HG02798 (cell line): ENCODE results near the gene PDK1.
"Not testable (repeated sequence)": the region's sequence is repeated elsewhere in the genome, so short reads cannot be mapped to it uniquely, and the experiment has no call there.

Experiments
- ATAC-seq: cut with Tn5 transposase; IDR thresholded peaks from one replicate; pipeline ENCODE4 v1.9.1; 2021; ENCODE audit warnings: mild to moderate bottlenecking; ENCODE audit not compliant: unreplicated experiment, poor library complexity

PDK1 gene

DNA sequence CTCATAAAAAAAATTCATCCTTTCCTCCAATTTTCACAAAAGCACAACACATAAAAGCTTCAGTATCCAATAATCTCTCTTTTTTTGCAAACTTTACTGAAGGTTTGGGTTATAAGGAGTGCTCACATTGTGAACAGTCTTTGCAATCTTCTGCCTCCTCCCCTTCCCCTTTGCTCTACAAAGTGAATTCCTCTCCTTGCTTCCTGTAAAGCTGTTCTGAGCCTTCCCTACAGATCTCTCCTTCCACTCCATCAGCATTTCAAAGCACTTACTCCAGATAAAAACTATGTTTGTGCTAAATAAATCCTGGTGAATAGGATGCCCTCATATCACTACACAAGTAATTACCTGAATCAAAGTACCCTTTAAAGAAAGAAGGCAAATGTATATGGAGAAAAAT lies 4.6 kb upstream of the PDK1 start:
- ATAC-seq: no peak

DNA sequence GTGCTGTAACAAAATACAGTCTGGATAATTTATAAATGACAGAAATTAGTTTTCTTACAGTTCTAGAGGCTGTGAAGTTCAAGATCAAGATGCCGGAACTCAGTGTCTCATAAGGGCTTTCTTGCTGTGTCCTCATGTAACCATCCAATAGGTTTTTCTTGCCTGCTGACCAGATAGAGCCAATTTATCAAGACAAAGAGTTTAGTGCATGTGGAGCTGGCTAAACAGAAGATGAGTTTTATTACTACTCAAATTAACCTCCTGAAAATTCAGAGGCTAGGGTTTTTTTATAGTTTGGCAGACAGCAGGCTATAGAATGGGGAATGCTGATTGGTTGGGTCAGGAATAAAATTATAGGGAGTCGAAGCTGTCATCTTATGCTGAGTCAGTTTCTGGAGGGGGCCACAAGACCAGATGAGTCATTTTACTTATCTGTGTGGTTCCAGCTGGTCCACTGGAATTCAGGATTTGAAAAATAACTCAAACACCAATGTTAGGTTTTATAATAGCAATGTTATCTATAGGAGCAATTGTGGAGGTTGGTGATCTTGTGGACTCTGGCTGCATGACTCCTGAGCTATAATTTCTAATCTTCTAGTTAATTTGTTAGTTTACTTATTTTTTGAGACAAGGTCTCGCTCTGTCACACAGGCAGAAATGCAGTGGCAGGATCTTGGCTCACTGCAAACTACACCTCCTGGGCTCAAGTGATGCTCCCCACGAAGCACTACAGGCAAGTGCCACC lies 3.2 kb upstream of the PDK1 start:
- ATAC-seq: no peak

DNA sequence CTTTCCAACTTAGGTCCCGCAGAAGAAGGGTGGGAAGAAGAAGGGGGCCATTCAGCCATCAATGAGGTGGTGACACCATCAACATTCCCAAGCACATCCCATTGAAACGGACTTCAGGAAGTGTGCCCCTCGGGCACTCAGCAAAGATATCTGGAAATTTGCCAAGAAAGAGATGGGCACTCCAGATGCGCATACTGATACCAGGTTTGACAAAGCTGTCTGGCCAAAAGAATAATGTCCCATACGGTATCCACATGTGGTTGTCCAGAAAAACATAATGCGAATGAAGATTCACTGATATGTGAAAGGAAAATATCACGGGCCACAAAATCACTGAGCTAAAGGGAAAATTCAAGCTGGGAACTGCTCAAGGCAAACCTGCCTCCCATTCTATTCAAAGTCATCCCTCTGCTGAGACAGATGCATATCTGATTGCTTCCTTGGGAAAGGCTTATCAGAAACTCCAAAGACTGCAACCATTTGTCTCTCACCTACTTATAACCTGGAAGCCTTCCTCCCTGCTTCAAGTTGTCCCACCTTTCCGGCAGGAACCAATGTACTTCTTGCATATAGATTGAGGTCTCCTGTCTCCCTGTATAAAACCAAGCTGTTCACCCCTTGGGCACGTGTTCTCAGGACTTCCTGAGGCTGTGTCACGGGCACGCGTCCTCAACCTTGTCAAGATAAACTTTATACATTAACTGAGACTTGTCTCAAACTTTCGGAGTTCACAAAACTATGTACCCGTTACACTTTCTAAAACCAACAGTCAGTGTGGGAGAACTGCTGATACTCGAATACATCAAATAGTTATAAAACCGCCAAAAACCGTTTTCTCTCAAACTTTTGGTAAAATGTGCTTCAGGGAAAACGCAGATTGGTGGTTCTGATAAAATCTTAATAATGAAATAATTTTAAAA lies 1.3 kb upstream of the PDK1 start:
- no peak for ATAC-seq

DNA sequence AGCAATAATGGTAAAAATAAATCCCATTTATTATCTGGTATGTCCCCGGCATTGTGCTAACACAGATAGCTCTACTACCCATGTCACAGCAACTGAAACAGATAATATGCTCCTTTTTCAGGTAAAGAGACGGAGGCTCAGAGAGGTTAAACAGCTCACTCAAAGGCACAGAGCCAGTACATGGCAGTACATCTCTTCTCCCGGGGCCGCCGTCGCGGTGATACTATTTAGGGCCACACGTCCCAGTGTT lies 693 bp upstream of the PDK1 start:
- no peak for ATAC-seq

DNA sequence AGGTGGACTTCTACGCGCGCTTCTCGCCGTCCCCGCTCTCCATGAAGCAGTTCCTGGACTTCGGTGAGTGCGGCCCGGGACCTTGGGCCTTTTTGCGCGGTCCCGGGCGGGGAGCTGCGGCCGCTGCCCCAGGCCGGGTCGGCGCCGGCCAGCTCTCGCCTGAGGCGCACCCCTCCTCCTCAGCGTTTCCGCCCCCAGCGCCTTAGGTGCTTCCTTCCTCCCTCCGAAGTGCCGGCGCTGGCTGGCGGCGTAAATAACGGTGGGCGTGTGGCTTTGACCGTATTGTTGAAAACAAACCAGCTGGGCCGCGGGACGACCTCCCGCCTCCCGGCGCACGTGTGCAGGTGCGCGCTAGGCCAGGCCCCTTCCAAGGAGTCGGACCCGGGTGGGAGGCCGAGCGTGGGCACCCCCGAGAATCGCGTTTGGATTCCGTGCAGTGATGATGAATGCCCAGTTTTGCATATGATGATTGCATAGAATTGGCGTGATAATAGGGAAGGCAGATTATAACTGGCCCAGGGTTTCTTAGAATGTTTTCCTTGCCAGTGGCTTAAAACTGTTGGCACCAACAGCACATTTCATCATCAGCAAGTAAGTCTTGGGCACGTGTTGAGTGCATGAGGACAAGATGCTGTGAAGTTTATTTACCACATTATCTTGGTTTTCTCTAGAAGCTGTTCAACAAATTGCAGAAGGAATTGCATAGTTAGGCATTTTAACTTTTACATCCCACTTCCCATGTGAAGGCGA lies 569 bp downstream of the PDK1 start:
- peak; percentile 70 for ATAC-seq

DNA sequence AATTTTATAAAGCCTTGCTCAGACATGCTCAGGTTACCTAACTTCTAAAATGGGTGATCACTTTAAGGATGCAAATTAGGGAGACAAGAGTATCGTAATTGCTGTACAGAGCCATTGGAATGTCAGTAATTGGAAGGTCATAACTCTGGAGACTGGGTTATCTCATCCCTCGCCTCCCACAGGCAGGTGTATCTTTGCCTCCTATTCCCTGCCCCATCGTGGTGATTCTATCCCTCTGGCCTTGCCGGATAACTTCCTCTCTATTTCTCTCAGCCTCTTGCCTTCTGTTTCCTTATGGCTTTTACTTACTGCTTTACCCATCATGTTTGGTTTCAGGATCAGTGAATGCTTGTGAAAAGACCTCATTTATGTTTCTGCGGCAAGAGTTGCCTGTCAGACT lies 2.5 kb downstream of the PDK1 start:
- ATAC-seq: no peak

DNA sequence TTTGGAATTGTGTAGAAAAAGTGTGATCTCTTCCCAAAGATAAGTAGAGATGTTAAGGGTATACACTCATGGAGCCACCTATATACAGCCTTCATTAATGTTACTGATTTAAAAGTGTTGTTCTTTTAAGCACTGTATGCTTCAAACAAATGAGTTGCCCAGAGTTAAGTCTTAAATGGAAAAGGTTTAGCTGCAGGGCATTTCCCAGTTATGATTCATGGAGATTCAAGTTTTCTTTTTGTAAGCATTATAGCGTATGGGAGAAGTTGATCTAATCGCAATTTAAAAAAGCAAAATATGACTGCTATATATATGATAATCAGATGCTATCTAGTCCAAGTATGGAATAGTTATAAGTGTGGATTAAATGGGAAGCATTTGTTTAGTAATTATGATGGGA lies 4.8 kb downstream of the PDK1 start:
- ATAC-seq: no peak

DNA sequence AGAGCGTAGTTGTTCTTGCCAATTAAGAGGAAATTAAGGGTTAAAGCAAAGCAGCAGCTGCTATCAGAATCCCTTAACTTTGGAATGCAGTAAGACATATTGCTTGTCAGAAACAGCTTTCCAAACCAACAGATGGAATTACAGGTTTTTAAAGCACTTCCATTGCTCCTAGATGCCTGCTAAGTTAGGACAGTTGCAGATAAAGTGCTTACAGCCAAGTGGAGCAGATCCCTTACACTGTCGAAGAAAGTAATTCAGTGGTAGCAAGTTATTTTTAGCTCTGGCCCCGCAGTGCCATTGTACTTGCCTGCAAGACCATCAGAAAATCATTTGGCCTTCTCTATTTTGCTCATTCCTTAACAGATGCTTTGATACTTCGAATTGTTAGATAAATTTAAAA lies 5.4 kb downstream of the PDK1 start:
- no peak for ATAC-seq

DNA sequence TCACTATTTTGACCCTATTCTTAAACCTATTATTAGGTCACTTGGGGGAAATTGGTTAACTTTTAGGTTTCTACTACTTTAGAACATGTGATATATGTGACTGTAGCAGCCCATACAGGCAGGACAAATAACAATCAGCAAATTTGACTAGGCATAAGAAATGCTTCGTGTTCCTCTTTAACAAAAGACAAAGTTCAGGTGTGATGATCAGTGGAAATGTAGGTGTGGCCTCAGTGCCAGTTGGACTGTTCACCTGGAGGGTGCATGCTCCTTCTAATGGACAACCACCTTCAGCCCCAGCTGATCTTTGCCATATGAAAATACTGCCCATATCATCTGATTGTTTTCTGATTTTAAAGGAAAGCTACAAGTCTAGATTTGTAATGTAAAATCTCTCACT lies 6.4 kb downstream of the PDK1 start:
- ATAC-seq: no peak

DNA sequence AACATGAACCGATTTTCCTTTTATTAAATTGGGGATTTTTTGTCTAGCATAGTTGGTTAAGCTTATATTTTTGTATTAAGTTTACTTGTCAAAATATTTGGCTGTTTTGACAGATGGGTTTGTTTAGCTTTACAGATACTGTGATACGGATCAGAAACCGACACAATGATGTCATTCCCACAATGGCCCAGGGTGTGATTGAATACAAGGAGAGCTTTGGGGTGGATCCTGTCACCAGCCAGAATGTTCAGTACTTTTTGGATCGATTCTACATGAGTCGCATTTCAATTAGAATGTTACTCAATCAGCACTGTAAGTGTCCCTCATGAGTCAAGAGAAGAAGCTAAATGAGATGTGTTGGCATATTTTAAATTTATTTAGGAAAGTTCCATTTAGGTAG lies 8.5 kb downstream of the PDK1 start:
- ATAC-seq: no peak

DNA sequence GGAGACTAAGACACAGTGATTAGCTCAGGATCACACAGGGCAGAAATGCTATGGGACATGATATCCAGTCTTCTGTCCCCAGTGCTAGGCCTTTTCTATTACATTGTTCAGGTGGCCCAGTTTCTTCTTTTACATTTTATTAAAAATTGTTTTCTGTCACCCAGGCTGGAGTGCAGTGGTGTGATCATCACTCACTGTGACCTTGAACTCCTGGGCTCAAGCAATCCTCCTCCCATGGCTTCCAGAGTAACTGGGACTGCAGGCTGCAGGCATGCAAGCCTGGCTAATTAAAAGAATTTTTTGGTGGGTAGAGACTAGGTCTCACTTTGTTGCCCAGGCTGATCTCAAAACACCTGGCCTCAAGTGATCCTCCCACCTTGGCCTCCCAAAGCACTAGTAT lies 15.4 kb downstream of the PDK1 start:
- no peak for ATAC-seq

DNA sequence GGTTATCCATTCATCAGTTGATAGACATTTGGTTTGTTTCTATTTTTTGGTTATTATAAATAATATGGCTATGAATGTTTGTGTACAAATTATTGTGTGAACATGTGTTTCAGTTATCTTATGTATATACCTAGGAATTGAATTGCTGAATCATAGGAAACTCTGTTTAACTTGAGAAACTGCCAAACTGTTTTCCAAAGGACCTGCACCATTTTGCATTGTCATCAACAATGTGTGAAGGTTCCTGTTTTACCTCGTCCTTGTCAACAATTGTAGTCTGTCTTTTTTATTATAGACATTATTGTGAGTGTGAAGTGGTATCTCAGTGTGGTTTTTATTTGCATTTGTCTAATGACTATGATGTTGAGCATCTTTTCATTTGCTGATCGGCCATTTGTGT lies 17.1 kb downstream of the PDK1 start:
- ATAC-seq: no peak

DNA sequence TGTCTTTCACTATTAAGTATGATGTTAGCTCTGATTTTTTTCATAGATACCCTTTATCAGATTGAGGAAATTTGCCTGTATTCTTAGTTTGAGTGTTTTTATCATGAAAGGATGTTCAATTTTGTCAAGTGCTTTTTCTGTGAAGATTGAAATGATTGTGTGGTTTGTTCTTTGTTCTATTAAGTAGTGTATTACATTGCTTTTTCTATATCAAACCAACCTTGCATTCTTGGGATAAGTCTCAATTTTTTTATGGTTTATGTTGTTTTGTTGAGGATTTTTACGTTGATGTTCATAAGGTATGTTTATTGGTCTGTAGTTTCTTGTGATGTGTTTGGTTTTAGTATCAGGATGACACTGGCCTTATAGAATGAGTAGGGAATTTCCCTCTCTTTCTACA lies 19.1 kb downstream of the PDK1 start:
- no peak for ATAC-seq

DNA sequence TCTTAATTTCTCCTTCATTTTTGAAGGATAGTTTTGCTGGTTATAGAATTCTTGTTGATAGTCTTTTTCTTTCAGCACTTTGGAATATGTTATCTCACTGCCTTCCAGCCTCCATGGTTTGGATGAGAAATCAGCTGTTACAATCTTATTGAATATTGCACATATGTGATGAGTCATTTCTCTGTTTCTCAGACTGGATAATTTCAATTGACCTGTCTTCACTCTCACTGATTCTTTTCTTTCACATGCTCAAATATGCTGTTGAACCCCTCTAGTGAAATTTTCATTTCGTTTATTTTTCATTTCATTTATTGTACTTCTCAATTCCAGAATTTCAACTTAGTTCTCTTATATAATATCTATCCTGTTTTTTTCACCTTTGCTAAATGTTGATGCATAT lies 22.2 kb downstream of the PDK1 start:
- no peak for ATAC-seq

DNA sequence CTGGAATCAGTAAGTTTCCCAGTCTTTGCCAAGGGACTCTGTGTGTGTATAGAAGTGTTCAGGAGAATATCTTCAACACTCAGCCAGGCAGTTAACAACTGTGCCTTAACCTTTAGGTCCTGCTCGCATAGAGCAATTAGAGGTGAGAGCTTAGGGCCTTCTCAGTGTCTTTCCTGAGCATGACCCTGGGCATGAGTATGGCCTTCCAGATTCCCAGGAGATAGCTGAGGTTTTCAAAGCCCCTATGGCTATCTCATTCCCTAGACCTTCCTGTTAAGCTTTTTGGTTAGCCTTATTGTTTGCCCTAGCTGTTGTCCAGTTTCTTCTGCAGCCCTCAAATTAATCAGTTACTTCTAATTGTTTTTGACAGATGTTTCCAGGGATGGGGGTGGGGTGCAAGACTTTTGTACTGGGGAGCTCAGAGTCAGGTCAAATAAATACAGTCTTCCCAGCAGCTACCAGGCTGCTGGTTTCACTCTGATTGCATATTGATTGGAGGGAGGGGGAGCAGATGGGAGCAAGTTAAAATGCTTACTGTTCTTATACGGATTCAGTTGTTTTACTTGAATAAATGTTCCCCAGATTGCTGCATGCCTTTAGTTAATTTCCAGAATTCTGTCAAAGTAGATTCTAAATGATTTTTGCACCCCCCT lies 23.1 kb downstream of the PDK1 start:
- no peak for ATAC-seq

DNA sequence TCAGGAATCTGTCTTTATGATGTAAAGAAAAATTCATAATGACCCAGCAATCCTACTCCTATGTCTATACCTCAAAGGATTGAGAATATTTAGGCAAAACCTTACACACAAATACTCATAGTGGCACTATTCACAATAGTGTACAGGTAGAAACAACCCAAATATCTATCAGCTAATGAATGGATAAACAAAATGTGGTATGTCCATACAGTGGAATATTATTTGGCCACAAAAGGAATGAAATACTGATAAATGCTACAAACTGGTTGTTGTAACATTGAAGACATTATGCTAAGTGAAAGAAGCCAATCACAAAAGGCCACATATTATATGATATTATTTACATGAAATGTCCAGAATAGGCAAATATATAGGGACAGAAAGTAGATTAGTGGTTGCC lies 24.7 kb downstream of the PDK1 start:
- ATAC-seq: no peak

DNA sequence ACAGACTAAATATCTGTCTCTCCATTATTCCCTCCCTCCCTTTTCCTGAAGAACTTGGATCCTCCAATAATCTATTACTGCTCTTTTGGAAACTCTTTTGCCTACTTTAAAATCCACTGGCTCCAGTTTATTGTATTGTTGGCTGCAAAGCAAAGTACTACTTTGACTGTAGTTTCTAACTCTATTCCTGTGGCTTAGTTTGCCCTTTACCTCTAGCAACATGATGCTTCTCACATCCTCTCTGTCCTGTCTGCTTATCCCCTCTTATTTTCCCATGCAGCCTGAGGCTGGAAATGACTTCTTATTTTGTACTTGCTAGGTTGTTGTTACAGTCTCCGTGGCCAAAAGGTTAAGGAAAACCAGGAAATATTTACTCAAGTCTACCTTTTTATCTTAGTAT lies 26.8 kb downstream of the PDK1 start:
- ATAC-seq: no peak

DNA sequence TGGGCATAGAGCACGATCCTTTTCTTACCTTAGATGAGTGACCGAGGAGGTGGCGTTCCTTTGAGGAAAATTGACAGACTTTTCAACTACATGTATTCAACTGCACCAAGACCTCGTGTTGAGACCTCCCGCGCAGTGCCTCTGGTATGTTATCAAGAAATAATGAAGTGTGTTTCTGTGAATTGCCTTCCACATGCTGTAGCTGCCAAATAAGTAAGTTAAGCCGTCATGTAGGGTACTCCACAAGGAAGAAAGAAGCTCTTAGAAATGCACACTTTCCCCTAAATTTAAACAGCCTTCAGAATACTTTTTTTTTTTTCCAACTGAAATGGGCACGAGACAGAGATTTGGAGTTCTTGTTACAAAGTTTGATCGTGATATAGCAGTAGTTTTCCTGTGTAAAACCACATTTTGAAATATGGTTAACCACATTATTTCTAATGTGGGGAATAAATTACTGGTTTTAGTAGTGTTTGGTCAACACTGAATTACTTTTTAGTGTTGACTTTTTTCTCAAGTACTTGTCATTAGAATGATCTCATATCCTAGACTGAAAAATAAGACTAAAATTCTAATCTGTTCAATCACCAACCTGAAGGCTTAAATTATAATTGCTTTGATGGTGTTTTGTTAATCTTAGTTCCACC lies 30.5 kb downstream of the PDK1 start:
- no peak for ATAC-seq

DNA sequence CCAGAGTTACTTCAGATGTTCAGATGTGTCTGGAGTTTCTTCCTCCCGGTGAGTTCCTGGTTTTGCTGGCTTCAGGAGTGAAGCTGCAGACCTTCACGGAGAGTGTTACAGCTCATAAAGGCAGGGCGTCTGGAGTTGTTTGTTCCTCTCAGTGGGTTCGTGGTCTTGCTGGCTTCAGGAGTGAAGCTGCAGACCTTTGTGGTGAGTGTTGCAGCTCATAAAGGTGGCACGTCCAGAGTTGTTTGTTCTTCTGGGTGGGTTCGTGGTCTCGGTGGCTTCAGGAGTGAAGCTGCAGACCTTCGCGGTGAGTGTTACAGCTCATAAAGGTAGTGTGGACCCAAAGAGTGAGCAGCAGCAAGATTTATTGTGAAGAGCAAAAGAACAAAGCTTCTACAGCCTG lies 31.3 kb downstream of the PDK1 start:
- ATAC-seq: not testable (repeated sequence)

DNA sequence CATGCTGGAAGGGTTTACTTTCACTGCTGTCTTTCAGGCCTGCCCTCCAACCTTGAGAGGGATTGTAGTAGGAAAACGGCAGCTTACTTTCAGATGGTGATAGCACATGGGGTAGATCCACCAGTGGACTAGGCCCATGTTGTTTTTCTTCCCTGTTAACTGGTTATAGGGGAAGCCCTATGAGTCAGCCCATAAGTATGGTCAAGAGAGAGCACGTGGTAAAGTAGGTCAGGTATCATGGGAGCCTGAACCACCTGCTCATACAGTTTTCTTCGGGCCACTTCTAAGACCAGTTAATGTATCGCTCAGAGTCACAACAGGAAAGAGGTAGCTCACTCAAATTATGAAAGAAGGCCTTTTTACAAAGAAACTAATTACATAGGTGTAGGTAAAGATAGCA lies 33.0 kb downstream of the PDK1 start:
- ATAC-seq: no peak
